HCEC 1CT (cell line): Measurements from ENCODE around the gene MFRP.
A peak's percentile ranks its signal among the peaks of the same experiment; 100 is the strongest.
"Not testable (repeated sequence)": the region's sequence is repeated elsewhere in the genome, so short reads cannot be mapped to it uniquely, and the experiment has no call there.

ENCODE experiments used
- DNase-seq: peaks from one replicate; pipeline ENCODE4 v3.0.0-alpha.2; 2017

Gene MFRP

GRCh38 chr11:119346605-119347004 is at the start of gene MFRP:
TSS of gene MFRP (minus strand) at chr11:119346705. CDS start at chr11:119346513, 192 bp downstream.
- no peak for DNase-seq

- no peak for DNase-seq
These were observed 44.8 kb upstream of the MFRP start for GRCh38 chr11:119391275-119391674.

- no peak for DNase-seq
These were observed 43.2 kb upstream of the MFRP start for GRCh38 chr11:119389611-119390254.

- DNase-seq = no peak
These were observed 41.6 kb upstream of the MFRP start for GRCh38 chr11:119388103-119388502.

- no peak for DNase-seq
These were observed 37.8 kb upstream of the MFRP start for GRCh38 chr11:119384332-119384731.

GRCh38 chr11:119382513-119382912 is 36.0 kb upstream of the MFRP start:
- DNase-seq = not testable (repeated sequence)

GRCh38 chr11:119382101-119382500 is 35.6 kb upstream of the MFRP start:
- DNase-seq = no peak

- peak; percentile 94 for DNase-seq
These were observed 34.9 kb upstream of the MFRP start, which contains the start of gene USP2 for GRCh38 chr11:119381181-119381988. TSS of gene USP2 (minus strand) at chr11:119381690. CDS start at chr11:119373480, 8,210 bp downstream.

- no peak for DNase-seq
These were observed 34.3 kb upstream of the MFRP start for GRCh38 chr11:119380827-119381180.

- DNase-seq = no peak
These were observed 33.8 kb upstream of the MFRP start for GRCh38 chr11:119380160-119380826.

- DNase-seq = no peak
These were observed 32.5 kb upstream of the MFRP start for GRCh38 chr11:119378851-119379465.

- DNase-seq = no peak
These were observed 31.6 kb upstream of the MFRP start for GRCh38 chr11:119377961-119378667.

- no peak for DNase-seq
These were observed 30.8 kb upstream of the MFRP start for GRCh38 chr11:119377112-119377901.

- DNase-seq = peak; percentile 31
These were observed 29.8 kb upstream of the MFRP start for GRCh38 chr11:119376197-119376847.

- peak; percentile 88 for DNase-seq
These were observed 29.1 kb upstream of the MFRP start for GRCh38 chr11:119375337-119376196.

- DNase-seq = no peak
These were observed 28.3 kb upstream of the MFRP start for GRCh38 chr11:119374632-119375336.

- DNase-seq = peak; percentile 72
These were observed 27.6 kb upstream of the MFRP start for GRCh38 chr11:119373921-119374631.

- no peak for DNase-seq
These were observed 26.8 kb upstream of the MFRP start for GRCh38 chr11:119373059-119373920.
